ENCODE results near the gene ITIH5. TPM values are rescaled to one million over a fixed set of nuclear protein-coding genes. Genes with fewer than 3 reads are reported as not detected.

Gene ITIH5
- total and polyA plus RNA-seq, 2 of the 8 experiments (the other 6 are each of a cell fraction or from before 2014, with no cell fraction given) = 5.8 to 7.6 TPM

- TF ChIP-seq CHD2 (IDR thresholded peaks at IDR 0.05; ENCODE audit: low read length) = no peak
- TF ChIP-seq GABPA (IDR thresholded peaks at IDR 0.05; ENCODE audit: borderline replicate concordance, insufficient read depth, low read length) = no peak
- TF ChIP-seq ZNF274 (IDR thresholded peaks at IDR 0.05; ENCODE audit: borderline replicate concordance, extremely low read depth, low read length) = no peak
Observed at GRCh38 chr10:7534480-7534852, 132.3 kb downstream of the ITIH5 start (continued).

Data from H1 (cell line).